OCI-LY3 (cell line): ENCODE results near the gene CARD6.

Experiments
- CTCF ChIP-seq: fragments of 200-600, 300-600 bp; sonication (generic); IDR thresholded peaks from 2 replicates; pipeline ENCODE4 v1.5.1; 2014; ENCODE audit warnings: antibody characterized with exemption, low read length, low read depth
- EZH2phosphoT487 ChIP-seq: fragments of 200-600 bp; shearing (Covaris generic); IDR thresholded peaks from 2 replicates; pipeline ENCODE4 v1.6.1; 2018; ENCODE audit warnings: antibody characterized with exemption, mixed run types, low read depth

- TF ChIP-seq CTCF, result no peak
- TF ChIP-seq EZH2phosphoT487, result no peak
Observed at GRCh38 chr5:40801771-40802562, 39.2 kb upstream of the CARD6 start.
